ENCODE data around the gene RPL12.

The RPL12 gene

GRCh38 chr9:127437497-127438264, 13.5 kb downstream of the RPL12 start:
- no peak for DNase-seq

GRCh38 chr9:127430415-127430814, 20.8 kb downstream of the RPL12 start:
- DNase-seq: no peak

GRCh38 chr9:127428348-127428747, 22.9 kb downstream of the RPL12 start:
- no peak for DNase-seq

- DNase-seq: no peak
These were observed 24.4 kb downstream of the RPL12 start for GRCh38 chr9:127426756-127427155.

- DNase-seq: peak; percentile 7
These were observed 26.6 kb downstream of the RPL12 start for GRCh38 chr9:127424676-127424999.

GRCh38 chr9:127423934-127424675, 27.1 kb downstream of the RPL12 start, which contains the start of gene ZNF79:
TSS of gene ZNF79 (plus strand) at chr9:127424382. CDS start at chr9:127424788, 406 bp downstream.
- peak; percentile 65 for DNase-seq

GRCh38 chr9:127423476-127423933, 27.7 kb downstream of the RPL12 start:
- DNase-seq: no peak

- no peak for DNase-seq
These were observed 28.4 kb downstream of the RPL12 start for GRCh38 chr9:127422787-127423186.

- no peak for DNase-seq
These were observed 28.9 kb downstream of the RPL12 start for GRCh38 chr9:127422133-127422782.

- no peak for DNase-seq
These were observed 30.1 kb downstream of the RPL12 start for GRCh38 chr9:127421057-127421456.

GRCh38 chr9:127419348-127419747, 31.9 kb downstream of the RPL12 start:
- no peak for DNase-seq

GRCh38 chr9:127418037-127418471, 33.2 kb downstream of the RPL12 start:
- DNase-seq: no peak

- DNase-seq: no peak
These were observed 33.8 kb downstream of the RPL12 start for GRCh38 chr9:127417131-127418036.

GRCh38 chr9:127415657-127416056, 35.5 kb downstream of the RPL12 start:
- no peak for DNase-seq

- DNase-seq: no peak
These were observed 36.1 kb downstream of the RPL12 start for GRCh38 chr9:127415141-127415540.

- no peak for DNase-seq
These were observed 40.1 kb downstream of the RPL12 start for GRCh38 chr9:127411122-127411521.

GRCh38 chr9:127407492-127407843, 43.7 kb downstream of the RPL12 start:
- DNase-seq: no peak

- no peak for DNase-seq
These were observed 44.3 kb downstream of the RPL12 start for GRCh38 chr9:127406799-127407491.

- DNase-seq: no peak
These were observed 45.7 kb downstream of the RPL12 start for GRCh38 chr9:127405344-127406125.

- no peak for DNase-seq
These were observed 46.6 kb downstream of the RPL12 start for GRCh38 chr9:127404631-127405030.

GRCh38 chr9:127403507-127404192, 47.6 kb downstream of the RPL12 start:
- DNase-seq: no peak
